BJ (cell line): ENCODE data around the gene PIK3C2G. TPM values are rescaled to one million over a fixed set of nuclear protein-coding genes. Genes with fewer than 3 reads are reported as not detected.

Experiments
- CTCF ChIA-PET: fragments of 350-600 bp; formaldehyde crosslinking; extraction: SDS; loops from one replicate; lab custom pipeline; 2021; ENCODE audit warnings: antibody characterized with exemption, inconsistent platforms; lab: Yijun Ruan, JAX
- POLR2A ChIA-PET: fragments of 300-600 bp; sonication (Branson Sonifier 250); formaldehyde crosslinking; extraction: SDS; loops from one replicate; lab custom pipeline; 2021; ENCODE audit warnings: antibody characterized with exemption; lab: Charles Lee
- DNase-seq: peaks from one replicate; pipeline ENCODE4 v3.0.0-alpha.2; 2011; ENCODE audit warnings: low read depth
- H3K27me3 ChIP-seq: 2 replicates; pipeline ENCODE4 v1.6.0; 2011; ENCODE audit warnings: low read length; ENCODE audit not compliant: control insufficient read depth, insufficient read depth
- H3K36me3 ChIP-seq: 2 replicates; pipeline ENCODE4 v1.5.1; 2011; ENCODE audit warnings: low read length; ENCODE audit not compliant: control insufficient read depth, insufficient read depth
- H3K4me3 ChIP-seq: 2 replicates; pipeline ENCODE4 v1.5.1; 2011; ENCODE audit warnings: low read depth, mild to moderate bottlenecking, control low read depth, low read length
- CTCF ChIP-seq: IDR thresholded peaks from 2 replicates; pipeline ENCODE4 v1.5.1; 2011; ENCODE audit warnings: low read depth, mild to moderate bottlenecking, control low read depth, inconsistent platforms, low read length, moderate library complexity; ENCODE audit not compliant: insufficient read depth
- polyA plus RNA-seq: library from polyadenylated mRNA; depleted of rRNA; stranded (reverse); fragments of >200 nt; gene quantifications from 2 replicates; pipeline ENCODE4 v1.2.3, GENCODE V29; 2011

The PIK3C2G gene
- polyA plus RNA-seq, 1 experiment, result not detected

- H3K27me3 ChIP-seq, result no peaks in the 10 kb centered on the region
- CTCF ChIA-PET, result no interaction called here
- no peak overlapping the region for H3K4me3 ChIP-seq
- no peak for DNase-seq
- H3K36me3 ChIP-seq, result no peaks in the 10 kb centered on the region
- POLR2A ChIA-PET, result no interaction called here
- TF ChIP-seq CTCF, result no peak
Measured at GRCh38 chr12:18443768-18444437, 182.6 kb downstream of the PIK3C2G start.

GRCh38 chr12:18446061-18446644 lies 184.8 kb downstream of the PIK3C2G start:
- H3K4me3 ChIP-seq, result no peak overlapping the region
- ChIA-PET CTCF (interaction anchor here (0.7 to 0.9 kb wide), 2 partner anchors 15 to 172 kb away, joined by 3 read pairs; no protein-coding TSS in a partner anchor), POLR2A (no interaction called here)
- TF ChIP-seq CTCF, result no peak
- no peak for DNase-seq
- H3K27me3 ChIP-seq, result no peaks in the 10 kb centered on the region
- H3K36me3 ChIP-seq, result no peaks in the 10 kb centered on the region

GRCh38 chr12:18454330-18454729 lies 193.0 kb downstream of the PIK3C2G start:
- no peak for TF ChIP-seq CTCF
- Histone ChIP-seq H3K36me3 (no peaks in the 10 kb centered on the region), H3K4me3 (no peak overlapping the region), H3K27me3 (no peaks in the 10 kb centered on the region)
- DNase-seq, result no peak
- ChIA-PET CTCF (no interaction called here), POLR2A (no interaction called here)

GRCh38 chr12:18456344-18456743 lies 195.0 kb downstream of the PIK3C2G start:
- DNase-seq, result no peak
- TF ChIP-seq CTCF, result no peak
- CTCF ChIA-PET, result no interaction called here
- POLR2A ChIA-PET, result no interaction called here
- no peaks in the 10 kb centered on the region for H3K27me3 ChIP-seq
- H3K36me3 ChIP-seq, result no peaks in the 10 kb centered on the region
- no peak overlapping the region for H3K4me3 ChIP-seq

GRCh38 chr12:18457362-18457761 lies 196.0 kb downstream of the PIK3C2G start:
- no peak for TF ChIP-seq CTCF
- no peaks in the 10 kb centered on the region for H3K27me3 ChIP-seq
- DNase-seq, result no peak
- POLR2A ChIA-PET, result no interaction called here
- no peak overlapping the region for H3K4me3 ChIP-seq
- H3K36me3 ChIP-seq, result no peaks in the 10 kb centered on the region
- CTCF ChIA-PET, result no interaction called here
